Liver (tissue), 3 donors: Measurements from ENCODE around the gene ATG2B.

Experiments used
- CTCF ChIP-seq: fragments of 150-350 bp; IDR thresholded peaks from 2 replicates; pipeline ENCODE4 v1.5.1; 2017; ENCODE audit warnings: improper control_type of control experiment, low read depth, low read length; ENCODE audit not compliant: missing input control
- EGR1 ChIP-seq, 2 donors: IDR thresholded peaks; 2 replicates each; pipeline ENCODE4 v1.6.1; 2016 to 2018; ENCODE audit warnings: antibody characterized with exemption in 2 of 2, low read depth in 2 of 2
- HNF4A ChIP-seq, 2 donors: conservative IDR thresholded peaks; 2 replicates each; pipeline ENCODE4 v1.6.1; 2016; ENCODE audit warnings: antibody characterized with exemption in 2 of 2, mild to moderate bottlenecking in 2 of 2
- JUND ChIP-seq, 2 donors: IDR thresholded peaks; 2 replicates each; pipeline ENCODE4 v1.6.1; 2016; ENCODE audit warnings: antibody characterized with exemption in 2 of 2
- MAX ChIP-seq: IDR thresholded peaks from 2 replicates; pipeline ENCODE4 v1.6.1; 2016; ENCODE audit warnings: antibody characterized with exemption
- RAD21 ChIP-seq, 2 donors: IDR thresholded peaks; 2 replicates each; pipeline ENCODE4 v1.6.1; 2016; ENCODE audit warnings: antibody characterized with exemption in 2 of 2, mild to moderate bottlenecking in 2 of 2
- REST ChIP-seq: IDR thresholded peaks from 2 replicates; pipeline ENCODE4 v1.6.1; 2016; ENCODE audit warnings: antibody characterized with exemption, mild to moderate bottlenecking
- SP1 ChIP-seq: IDR thresholded peaks from 2 replicates; pipeline ENCODE4 v1.6.1; 2018; ENCODE audit warnings: antibody characterized with exemption, mild to moderate bottlenecking
- TAF1 ChIP-seq: conservative IDR thresholded peaks from 2 replicates; pipeline ENCODE4 v1.6.1; 2016; ENCODE audit warnings: antibody characterized with exemption, mild to moderate bottlenecking
- ZBTB33 ChIP-seq: IDR thresholded peaks from 2 replicates; pipeline ENCODE4 v1.6.1; 2016; ENCODE audit warnings: antibody characterized with exemption
- donor health status: healthy.
- donor health status: healthy.

GRCh38 chr14:96257056-96257455, 106.1 kb downstream of the ATG2B start:
- TF ChIP-seq CTCF (no peak), TAF1 (no peak), MAX (no peak), SP1 (no peak), JUND (IDR thresholded peaks at IDR 0.05) (no peak), RAD21 (IDR thresholded peaks at IDR 0.05) (no peak), HNF4A (conservative IDR thresholded peaks at IDR 0.05) (no peak), EGR1 (IDR thresholded peaks at IDR 0.05; ENCODE audit: low read depth in 2 of 2) (no peak), ZBTB33 (no peak), REST (no peak)
